Vagina (tissue), 2 donors: Measurements from ENCODE around the gene PFKFB4.

Source experiments
- POLR2A ChIP-seq, 2 donors: fragments of 450-650 bp; IDR thresholded peaks; one replicate each; pipeline ENCODE4 v1.6.1; 2017; ENCODE audit warnings: antibody characterized with exemption in 2 of 2, mild to moderate bottlenecking in 2 of 2, moderate library complexity in 2 of 2
- POLR2AphosphoS5 ChIP-seq, 2 donors: sonication (generic); formaldehyde crosslinking; IDR thresholded peaks; one replicate each; pipeline ENCODE4 v1.9.0; 2017; ENCODE audit warnings: antibody characterized with exemption in 2 of 2, mild to moderate bottlenecking in 2 of 2, low read depth in 1 of 2; ENCODE audit not compliant: insufficient read depth in 1 of 2
- TF ChIP-seq, protein P1 (sequence below), 3 experiments: fragments of 450-650 bp in 2 of 3; fragments of 200-600 bp in 1 of 3; sonication (generic) in 1 of 3; IDR thresholded peaks; one replicate each; pipeline ENCODE4 v1.5.1; 2017 to 2019; ENCODE audit warnings: antibody characterized with exemption in 3 of 3, mild to moderate bottlenecking in 2 of 3, moderate library complexity in 2 of 3

DNA sequence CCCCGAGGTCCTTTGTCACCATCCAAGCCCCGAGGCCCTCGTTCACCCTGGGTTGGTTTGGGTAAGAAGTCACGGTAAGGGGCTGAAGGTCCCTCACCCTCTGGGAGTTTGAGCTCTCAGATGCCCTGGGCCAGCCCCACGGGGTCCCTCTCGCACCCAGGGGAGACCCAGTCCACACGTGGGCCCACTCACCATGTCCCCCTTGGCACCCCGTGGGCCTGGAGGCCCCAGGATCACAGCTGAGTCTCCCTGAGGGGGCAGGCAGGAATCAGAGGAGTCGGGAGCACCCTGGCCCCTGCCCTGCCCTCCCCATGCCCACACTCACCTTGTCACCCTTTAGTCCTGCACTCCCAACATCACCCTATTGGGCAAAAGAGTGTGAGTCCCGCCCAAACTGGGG, 12.8 kb upstream of the PFKFB4 start:
- TF ChIP-seq POLR2AphosphoS5 (IDR thresholded peaks at IDR 0.05; ENCODE audit: insufficient read depth in 1 of 2, low read depth in 1 of 2) (no peak), POLR2A (IDR thresholded peaks at IDR 0.05) (no peak)
- TF ChIP-seq, protein P1, sequence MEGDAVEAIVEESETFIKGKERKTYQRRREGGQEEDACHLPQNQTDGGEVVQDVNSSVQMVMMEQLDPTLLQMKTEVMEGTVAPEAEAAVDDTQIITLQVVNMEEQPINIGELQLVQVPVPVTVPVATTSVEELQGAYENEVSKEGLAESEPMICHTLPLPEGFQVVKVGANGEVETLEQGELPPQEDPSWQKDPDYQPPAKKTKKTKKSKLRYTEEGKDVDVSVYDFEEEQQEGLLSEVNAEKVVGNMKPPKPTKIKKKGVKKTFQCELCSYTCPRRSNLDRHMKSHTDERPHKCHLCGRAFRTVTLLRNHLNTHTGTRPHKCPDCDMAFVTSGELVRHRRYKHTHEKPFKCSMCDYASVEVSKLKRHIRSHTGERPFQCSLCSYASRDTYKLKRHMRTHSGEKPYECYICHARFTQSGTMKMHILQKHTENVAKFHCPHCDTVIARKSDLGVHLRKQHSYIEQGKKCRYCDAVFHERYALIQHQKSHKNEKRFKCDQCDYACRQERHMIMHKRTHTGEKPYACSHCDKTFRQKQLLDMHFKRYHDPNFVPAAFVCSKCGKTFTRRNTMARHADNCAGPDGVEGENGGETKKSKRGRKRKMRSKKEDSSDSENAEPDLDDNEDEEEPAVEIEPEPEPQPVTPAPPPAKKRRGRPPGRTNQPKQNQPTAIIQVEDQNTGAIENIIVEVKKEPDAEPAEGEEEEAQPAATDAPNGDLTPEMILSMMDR (IDR thresholded peaks at IDR 0.05): no peak
